GM19372 (cell line): Measurements from ENCODE around the gene DPM3.

Source experiments
- ATAC-seq: cut with Tn5 transposase; IDR thresholded peaks from one replicate; pipeline ENCODE4 v1.9.1; 2021; ENCODE audit warnings: mild to moderate bottlenecking, low read depth, moderate library complexity; ENCODE audit not compliant: unreplicated experiment

DPM3 gene

DNA sequence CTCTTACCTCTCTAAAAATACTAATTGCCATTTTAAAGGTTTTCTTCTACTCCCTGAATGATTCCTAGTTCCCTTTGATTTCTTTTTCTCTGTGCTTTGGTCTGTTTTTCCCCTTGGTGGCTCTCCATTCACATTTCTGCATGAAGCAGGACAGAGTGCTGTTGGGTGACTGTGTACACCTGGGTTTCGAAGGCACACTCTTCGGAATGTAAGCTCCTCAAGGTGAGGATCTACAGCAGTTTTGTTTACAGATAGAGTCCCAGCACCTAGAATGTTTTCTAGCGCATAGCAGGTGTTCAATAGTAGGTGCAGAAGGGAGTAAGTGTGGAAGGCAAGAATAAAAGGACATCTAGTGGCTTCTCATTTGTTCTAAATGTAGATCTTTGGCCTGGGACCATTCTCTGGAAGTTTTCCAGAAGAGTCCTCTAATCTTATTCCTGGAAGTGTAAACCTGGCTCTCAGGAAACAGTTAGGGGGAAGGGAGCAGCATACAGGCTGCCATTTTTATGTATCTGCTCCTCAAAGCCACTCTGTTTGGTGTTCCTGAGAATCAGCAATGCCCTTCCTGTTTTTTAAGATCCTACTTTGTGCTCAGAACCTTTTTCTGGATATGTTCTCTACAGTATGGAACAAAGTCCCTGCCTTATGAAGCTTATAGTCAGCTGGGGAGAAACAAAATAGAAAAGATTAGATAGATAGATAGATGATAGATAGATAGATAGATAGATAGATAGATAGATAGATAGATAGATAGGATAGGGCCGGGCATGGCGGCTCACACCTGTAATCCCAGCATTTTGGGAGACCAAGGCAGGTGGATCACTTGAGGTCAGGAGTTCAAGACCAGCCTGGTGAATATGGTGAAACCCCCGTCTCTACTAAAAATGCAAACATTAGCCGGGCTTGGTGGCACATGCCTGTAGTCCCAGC is 35.5 kb downstream of the DPM3 start:
- ATAC-seq: no peak

DNA sequence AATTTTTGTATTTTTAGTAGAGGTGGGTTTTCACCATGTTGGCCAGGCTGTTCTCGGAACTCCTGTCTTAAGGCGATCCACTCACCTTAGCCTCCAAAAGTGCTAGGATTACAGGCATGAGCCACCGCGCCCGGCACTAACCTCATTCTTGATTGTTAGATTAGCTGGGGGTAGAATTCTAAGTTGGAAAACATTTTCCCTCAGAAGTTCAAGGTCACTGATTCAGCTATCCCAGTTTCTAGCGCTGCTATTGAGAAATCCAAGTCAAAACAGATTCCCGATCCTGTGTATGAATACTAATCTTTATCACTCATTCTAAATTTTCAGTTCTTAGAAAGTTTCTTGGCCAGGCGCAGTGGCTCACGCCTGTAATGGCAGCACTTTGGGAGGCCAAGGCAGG is 37.0 kb downstream of the DPM3 start:
- no peak for ATAC-seq

DNA sequence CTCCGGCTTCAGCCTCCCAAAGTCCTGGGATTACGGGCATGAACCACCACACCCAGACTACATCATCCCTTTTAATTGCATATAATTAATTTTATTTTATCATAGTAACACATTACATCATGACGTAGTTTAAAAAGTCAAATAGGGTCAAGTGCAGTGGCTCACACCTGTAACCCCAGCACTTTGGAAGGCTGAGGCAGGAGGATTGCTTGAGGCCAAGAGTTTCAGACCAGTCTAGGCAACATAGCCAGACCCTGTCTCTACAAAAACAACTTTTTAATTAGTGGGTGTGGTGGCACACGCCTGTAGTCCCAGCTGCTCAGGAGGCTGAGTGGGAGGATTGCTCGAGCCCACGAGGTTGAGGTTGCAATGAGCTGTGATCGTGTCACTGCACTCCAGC is 41.0 kb downstream of the DPM3 start:
- no peak for ATAC-seq

DNA sequence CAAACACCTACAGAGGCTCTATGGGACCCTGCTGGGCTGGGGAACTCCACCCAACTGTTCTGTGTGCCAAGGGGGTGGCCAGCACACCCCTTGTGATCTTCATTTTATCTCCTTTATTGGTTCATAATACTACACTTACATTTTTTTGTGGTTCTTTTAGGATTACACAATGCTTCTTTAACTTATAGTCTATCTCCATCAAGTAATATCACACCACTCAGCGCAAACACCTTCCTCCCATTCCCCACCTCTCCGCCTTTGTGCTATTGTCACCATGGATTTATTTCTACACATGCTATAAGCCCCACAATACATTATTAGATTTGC is 45.7 kb downstream of the DPM3 start:
- ATAC-seq: no peak

DNA sequence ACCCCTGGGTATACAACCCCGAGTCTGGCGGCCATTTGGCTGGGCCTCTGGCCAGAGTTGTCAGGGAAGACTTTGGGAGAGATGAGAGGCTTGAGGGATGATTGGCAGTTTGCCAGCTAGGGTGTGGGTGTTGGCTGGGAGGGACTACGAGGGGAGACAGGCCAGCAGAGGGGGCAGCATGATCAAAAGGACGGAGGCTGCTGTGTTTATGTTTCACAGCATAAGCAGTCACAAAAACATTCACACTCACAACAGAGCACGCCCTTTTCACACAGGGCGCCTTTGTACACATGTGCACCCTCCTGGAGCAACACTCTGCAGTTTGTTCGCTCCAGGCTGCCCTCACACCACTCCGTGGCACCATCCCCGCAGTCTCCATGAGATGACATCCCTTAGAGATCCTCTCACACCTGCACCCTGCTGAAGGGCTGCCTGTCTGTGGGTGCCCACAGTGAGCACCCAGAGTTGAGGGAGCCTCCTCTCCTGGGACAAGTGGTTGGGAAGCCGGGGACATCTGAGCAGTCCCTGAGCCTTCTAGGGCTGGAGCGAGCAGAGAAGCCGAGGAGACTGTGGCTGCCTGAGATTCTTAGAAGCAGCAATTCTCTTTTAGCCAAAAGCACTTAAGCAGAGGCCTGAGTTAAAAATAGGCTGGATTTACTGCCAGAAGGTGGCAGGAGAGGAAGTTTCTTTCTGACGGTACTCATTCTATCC is 46.3 kb downstream of the DPM3 start:
- ATAC-seq: no peak

DNA sequence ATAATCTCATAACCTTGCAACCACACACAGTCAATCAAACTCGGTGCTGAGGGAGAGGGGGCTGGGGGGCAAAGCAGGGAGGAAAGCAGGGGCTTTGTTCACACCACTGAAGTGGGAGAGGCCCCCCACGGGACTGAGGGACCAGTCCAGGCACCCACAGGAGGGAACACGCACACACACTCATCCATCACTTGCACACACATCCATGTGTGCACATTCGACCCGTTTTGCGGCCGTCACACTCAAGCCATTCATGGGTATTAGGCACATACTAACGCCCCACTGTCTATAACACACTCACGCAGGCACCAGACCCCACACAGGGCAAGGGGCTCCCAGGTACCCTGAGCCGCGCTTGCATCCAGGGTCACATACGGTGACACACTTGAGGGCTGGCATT is 47.7 kb downstream of the DPM3 start:
- no peak for ATAC-seq

DNA sequence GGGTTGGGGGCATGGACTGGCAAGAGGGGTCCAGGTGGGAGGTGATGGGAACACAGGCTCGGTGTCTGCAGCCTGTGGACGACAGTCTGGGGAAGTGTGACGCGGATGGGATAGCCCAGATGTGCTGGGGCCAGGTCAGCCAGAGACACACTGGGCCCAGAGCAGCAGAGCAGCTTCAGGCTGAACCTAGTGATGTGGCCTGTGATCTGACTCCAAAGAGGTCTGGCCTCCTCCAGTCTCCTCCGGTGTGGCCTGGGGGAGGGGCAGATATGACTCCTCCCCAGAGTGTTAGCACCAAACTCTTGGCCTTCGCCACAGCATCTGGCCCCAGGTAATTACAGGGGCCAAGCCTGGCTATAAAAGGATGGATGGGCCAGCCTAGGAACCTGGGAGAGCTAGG is 48.2 kb downstream of the DPM3 start:
- ATAC-seq: no peak

DNA sequence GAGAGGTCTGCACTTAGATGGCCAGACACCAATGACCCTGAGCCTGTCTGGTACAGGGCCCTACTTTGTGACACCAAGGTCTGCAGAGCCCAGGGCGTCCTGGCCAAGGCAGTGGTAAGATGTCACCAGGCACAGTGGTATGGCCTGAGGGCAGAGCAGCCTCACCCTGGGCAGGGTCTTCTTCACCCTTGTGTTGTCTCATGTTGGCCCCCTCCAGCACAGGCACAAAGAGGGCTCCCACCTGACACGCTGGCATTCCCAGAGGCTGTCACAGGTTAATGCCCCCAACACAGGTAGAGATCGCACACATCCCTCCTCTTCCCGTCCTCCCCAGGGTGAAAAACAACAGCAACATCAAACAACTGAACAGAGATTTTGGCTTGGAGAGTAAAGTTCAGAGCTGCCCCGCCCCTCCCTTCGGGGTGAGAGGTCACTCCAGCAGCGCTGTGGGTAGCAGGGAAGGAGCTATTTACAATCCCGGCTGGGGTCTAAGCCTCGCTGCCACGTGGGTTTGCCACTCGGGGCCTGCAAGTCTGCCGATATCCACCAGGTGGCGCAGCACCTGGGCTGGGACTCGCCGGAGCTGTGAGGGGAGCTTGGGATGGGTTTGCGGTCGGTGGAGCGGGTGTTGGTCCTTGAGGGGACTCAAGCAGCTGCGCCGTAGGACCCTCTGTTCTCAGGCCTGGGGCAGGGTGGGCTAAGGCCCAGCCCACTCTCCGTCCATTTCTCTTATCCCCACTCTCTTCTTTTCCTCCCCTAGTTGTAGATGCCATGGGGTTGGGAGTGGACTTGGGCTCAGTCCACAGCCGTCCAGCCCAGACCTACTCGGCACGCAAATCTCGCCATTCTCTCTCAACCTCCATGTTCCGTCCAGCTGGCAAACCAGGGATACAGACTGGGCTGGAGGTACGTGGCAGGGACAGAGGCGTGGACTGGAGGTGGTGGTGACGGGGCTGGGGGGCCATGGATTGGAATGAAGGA is 49.0 kb downstream of the DPM3 start:
- ATAC-seq: no peak
